NCI-H128 (cell line): ENCODE measurements around the gene CFAP299.

Experiments used
- DNase-seq: peaks from one replicate; lab custom pipeline; 2025; ENCODE audit not compliant: unreplicated experiment; lab: John Stamatoyannopoulos, UW

Gene CFAP299

DNA sequence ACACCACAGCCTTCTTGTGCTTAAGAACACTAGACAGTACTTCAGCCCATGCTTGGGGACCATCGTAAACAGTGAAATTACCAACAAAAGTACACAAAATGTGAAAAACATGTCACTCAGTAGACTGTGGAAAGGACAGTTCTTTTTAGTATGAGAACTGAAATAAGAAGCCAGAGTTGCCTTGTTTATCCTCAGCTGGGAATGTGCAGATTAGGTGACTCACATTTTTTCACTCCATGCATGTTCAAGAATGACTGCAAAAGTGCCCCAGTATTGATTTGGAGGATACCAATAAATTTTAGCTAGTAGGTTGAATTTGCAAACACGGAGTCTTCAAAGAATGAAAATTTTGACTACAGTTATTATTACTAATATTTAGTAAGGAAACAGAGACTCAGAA lies 671.9 kb downstream of the CFAP299 start:
- DNase-seq, result no peak
